Measurements from ENCODE around the gene CACNA1C.
"Not testable (repeated sequence)": the region's sequence is repeated elsewhere in the genome, so short reads cannot be mapped to it uniquely, and the experiment has no call there.

The CACNA1C gene

DNA sequence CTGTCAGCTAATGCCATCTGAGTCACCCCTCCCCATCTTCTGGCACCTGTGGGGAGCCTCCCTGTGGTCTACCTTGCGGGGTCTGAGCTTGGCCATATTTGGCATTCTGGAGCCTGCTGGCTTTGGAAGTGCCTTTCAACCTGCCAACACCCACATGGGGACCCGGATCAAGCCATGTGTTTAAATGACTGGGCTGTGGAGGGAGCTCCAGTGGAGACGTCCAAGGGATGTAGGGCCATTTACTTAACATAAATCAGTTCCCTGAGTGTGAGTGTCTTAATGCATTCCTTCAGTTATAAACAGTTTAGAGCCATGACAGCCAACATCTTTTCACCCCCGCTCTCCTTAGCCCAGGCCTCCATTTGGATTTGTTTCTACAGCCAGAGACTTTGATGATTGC lies 22.0 kb downstream of the CACNA1C start:
- no peak for DNase-seq (ENCODE audit: low read depth in 3 of 3)

DNA sequence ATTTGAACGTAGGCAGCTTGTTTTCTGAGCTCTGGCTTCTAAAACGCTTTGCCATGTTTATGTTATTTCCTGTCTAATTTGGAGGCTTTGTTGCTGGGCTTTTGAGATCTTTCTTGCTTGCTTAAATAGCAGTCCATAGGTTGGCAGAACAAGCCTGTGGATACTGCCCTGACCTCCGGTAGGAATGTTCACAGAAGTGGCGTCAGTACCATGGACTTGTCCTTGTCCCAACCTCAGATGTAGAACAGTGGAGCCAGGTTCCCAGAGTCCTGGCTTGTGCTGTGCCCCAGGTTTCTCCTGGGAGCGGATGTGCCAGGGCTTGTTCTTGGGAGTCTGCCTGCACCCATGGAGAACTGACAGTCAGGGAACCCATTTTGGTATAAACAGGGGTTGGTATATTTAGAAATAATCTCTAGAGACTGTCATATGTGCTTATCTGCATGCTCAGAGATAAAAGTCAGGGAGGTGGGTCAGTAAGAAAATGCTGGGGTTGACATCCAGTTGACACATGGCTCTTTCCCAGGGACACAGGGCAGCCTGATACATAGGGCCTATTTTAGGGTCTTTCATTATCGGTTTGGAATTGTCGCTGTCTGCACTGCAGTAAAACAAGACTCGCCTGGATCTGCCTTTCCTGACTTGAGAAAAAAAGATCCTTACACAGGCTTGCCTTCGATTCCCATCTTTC lies 22.9 kb downstream of the CACNA1C start:
- no peak for DNase-seq (ENCODE audit: low read depth in 3 of 3)

DNA sequence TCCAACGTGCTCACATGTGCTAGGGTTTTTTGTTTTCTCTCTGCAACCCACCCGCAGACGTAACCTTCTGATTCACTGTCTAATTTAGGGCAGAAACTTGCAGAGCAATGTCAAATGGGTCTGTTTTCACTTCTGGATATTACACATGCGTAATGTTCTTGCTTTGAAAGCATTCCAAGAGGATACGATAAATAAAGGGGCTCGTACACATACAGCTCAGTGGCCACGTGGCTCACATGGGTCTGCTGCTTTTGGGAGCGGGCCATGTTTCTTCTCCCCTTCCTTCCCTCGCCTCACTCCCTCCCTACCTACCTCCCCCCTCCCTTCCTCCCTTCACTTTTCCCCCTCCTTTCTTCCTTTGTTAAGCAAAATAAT lies 23.4 kb downstream of the CACNA1C start:
- no peak for DNase-seq (ENCODE audit: low read depth in 3 of 3)

DNA sequence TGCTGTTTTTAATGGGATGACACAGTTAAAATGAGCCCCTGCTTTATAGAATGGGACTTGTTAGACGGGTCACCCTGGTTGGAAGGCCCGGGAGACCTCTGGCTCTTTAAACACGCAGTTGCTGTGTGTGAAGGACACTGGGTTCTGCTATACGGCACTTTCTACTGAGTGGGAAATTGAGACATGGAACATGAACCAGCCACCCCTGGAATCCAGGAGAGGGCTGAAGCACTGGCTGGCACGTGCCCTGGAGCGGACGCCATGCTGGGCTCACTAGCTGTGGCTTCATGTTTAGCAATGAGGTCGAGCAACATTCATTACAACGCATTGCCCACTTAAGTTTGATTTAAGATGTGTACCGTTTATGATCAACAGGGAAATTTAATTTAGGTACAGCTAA lies 23.9 kb downstream of the CACNA1C start:
- no peak for DNase-seq (ENCODE audit: low read depth in 3 of 3)

DNA sequence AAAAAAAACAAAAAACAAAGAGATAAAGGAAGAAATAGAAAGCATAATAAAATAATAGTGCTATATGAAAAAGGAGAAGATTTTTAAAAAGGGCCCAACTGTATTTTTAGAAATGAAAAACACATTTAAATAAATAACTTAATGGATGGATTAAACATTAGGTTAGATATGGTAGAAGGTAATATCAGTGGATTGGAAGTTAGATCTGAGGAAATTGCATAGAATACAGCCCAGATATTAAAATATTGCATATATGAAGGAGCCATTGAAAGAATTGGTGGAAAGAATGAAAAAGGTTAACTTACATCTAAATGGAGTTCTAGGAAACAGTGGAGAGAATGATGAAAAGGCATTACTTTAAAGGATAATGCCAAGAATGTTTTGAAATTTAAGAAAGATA lies 27.8 kb downstream of the CACNA1C start:
- no peak for DNase-seq (ENCODE audit: low read depth in 3 of 3)

DNA sequence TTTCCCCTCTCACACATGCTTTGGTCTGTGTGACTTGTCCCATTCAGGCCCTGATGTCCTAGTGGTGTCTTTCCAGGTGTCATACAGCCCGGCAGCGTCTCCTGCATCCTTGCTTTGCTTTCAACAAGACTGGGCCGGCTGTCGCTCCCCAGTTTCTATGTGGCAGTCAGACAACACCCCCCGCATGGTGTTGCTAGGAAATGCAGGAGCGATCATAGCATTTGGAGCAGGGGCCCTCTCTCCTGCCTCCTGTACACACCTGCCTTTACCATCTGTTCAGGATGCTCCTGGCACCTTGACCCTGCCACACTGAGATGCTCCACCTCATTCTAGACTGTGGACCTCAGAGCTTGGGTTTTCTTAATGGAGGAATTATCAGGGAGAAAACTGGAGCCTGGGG lies 29.5 kb downstream of the CACNA1C start:
- DNase-seq (ENCODE audit: low read depth in 3 of 3), result no peak

DNA sequence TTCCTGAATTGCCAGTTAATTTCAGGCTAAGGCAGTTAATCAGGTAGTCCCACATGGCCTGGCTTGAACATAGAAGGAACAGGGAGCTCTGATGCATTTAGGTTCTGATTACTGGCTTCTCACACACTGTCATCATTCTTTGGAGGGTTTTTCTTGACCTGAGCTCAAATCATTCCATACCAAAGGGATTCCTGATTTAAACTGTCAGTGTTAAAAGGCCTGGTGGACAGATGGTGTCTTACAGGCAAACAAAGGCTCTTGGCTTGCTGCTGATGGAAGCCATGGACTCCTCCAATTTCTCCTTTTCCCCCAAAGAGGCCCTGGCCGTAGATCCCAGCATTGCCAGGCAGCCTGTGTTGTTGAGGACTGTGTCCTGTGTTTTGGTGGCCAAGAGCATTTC lies 30.2 kb downstream of the CACNA1C start:
- DNase-seq (ENCODE audit: low read depth in 3 of 3), result no peak

DNA sequence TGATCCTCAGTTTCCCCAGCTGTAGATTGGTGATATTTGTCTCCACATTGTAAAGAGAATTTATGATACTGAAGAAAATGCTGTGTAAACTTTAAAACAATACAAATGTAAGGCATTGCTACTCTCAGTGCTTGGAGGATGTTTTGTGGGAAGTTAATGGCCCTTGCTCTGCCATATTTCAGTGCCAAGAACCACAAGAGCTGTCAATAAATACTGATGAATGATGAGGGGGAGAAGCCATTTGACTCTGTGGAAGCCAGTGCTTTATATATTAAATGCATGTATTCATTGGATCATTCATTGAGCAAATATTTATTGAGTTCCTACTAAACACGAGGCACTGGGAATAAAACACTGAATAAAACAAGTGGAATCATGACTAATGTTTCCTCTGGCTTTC lies 30.8 kb downstream of the CACNA1C start:
- no peak for DNase-seq (ENCODE audit: low read depth in 3 of 3)

DNA sequence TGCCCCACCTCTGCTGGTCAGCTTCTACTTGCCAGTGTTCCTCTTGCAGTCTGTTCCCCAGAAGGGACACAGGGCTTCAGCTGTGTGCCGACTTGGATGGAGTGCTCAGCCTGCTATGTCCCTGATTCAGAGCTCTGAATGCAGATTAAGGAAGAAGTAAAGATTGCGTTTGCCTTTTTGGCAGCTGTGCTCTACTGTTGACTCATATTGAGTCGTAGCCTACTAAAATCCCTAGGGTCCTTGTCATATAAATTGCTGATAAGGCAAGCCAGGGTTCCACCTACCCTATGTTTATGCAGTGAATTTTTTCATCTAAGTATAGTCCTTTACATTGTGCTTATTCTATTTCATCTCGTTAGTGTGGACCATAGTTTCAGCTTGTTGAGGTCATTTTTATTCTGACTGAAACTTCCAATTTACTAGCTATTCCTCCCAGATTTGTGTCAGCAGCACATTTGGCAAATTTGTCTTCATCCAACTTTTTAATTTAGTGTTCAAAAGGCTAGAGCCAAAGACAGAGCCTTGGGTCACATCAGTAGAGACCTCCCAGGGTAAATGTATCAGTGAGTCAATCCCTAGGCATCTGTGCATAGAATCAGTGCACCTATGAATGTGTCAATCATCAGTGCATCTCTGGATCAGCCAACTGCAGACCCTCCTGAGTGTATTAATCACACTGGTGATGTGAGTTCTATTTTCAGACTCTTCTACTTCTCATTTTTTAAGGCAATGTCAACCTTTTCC lies 31.9 kb downstream of the CACNA1C start:
- DNase-seq (ENCODE audit: low read depth in 3 of 3), result no peak

DNA sequence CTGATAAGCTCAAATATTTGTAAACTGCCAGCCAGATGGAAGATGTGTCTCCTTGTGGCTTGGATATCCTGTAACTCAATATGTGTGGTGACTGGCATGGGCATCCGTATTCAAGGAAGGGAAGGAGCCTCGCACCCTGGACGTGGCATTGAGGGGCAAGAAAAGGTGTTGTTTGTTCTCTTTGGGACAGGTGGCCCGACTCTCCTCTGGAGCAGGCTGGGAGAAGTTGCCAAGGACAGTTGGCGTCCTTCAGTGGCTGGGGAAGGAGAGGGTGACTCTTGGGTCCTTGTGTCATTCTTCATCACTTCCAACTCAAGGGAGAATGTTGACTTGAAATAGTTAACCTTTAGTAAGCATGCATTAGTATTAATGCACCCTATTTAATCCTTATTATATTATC lies 39.6 kb downstream of the CACNA1C start:
- DNase-seq (ENCODE audit: low read depth in 3 of 3), result no peak

DNA sequence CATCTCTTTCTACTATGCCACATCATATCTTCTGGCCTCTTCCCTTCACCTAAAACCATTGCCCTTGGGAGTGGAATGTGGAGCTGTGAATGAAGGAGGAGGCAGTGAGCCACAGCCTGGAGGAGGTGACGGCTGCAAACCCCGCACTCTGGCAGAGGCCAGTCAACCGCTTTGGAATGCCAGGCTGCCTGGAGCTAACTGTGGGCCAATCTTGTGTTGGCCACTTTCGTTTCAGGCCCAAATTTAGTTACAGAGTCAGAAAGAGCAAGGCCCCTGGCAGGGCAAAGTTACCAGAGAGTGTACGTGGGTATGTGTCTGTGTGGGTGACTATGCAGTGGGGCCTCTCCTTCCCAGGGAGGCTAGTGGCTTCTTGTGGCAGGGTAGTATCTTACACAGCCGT lies 40.1 kb downstream of the CACNA1C start:
- no peak for DNase-seq (ENCODE audit: low read depth in 3 of 3)

DNA sequence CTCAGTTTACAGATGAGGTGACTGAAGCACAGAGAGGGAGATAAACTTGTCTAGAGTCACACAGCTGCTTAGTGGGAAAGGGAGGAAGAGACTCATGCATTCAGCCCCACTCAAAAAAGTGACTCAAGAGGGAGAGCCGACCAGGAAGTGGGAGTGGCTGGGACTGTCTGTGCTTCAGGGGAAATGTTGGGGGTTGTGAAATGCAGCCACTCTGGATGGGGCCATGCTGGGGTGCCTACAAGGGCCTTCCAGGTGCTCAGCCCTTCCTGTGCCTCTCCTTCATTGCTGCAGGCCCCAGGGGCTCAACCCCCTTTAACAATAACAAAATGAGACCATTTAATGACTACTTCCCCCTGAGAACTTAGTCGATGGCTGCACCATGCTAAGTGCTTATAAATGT lies 41.8 kb downstream of the CACNA1C start:
- no peak for DNase-seq (ENCODE audit: low read depth in 3 of 3)

DNA sequence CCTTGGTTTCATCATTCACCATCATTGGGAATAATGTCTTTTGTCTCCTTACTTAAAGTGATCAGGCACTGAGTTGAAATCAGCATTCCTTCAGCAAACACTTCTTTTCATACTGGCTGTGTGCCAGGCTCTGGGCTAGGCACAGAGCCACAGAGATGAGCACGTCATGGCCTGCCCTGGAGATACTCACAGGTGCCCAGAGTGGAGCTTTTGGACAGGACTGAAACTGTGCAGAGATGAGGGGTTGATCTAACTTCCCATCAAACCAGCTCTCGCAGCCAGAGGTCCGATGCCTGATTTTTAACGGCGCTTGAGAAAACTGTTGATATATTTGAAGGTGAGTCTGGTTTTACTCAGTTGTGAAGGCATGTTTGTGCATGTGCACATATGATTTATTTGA lies 43.1 kb downstream of the CACNA1C start:
- no peak for DNase-seq (ENCODE audit: low read depth in 3 of 3)

DNA sequence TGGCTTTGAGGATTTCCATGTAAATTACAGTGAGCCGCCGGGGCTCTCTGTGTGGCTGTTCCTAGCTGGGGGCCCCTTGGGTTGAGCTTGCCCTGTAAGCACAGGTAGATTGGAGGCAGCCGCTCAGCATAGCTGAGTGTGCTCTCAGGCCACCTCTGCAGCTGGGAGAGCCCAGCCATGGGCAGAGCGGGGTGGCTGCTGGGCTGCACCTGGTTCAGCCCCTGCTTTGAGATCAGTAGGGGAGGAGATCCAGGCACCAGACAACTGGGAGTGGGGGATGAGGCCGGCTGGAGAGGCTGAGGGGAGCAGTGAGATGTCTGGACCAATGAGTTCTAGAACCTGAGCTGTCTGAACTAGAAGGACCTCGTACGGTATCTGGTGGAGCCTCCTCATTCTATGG lies 44.8 kb downstream of the CACNA1C start:
- no peak for DNase-seq (ENCODE audit: low read depth in 3 of 3)

DNA sequence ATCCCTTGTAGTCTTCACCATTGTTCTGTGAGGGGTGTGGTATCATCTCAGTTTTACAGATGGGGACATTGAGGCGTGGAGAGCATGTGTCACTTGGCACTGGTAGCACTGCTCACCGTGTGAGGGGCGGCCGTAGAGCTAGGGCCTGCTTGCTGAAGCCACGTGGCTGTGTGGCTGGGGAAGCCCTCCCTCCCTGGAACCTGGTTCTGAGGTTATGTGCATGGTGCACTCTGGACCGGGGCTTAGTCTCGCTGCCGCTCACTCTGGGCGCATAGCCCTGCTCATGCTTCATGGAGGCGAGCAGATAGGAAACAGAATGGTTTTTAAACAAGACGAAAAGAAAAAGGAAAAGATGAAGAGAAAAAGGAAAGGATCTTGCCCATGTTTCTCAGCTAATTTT lies 46.1 kb downstream of the CACNA1C start:
- DNase-seq (ENCODE audit: low read depth in 3 of 3), result no peak

DNA sequence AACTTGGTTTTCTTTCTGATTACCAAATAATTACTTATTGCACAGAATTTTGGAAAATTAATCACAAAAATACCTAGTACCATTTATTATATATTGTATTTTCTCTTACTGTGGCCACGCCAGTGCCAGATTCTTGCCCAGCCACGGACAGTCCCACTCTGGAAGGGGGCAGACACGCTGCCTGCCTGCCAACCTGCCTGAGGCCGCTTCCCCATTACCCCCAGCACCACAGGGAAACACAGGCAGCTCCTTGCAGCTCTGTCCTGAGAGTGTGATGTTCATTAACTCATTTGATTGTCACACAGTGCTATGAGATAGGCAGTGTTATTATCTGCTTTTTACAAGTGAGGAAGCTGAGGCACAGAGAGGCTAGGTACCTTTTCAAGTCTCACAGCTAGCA lies 46.8 kb downstream of the CACNA1C start:
- DNase-seq (ENCODE audit: low read depth in 3 of 3), result no peak

DNA sequence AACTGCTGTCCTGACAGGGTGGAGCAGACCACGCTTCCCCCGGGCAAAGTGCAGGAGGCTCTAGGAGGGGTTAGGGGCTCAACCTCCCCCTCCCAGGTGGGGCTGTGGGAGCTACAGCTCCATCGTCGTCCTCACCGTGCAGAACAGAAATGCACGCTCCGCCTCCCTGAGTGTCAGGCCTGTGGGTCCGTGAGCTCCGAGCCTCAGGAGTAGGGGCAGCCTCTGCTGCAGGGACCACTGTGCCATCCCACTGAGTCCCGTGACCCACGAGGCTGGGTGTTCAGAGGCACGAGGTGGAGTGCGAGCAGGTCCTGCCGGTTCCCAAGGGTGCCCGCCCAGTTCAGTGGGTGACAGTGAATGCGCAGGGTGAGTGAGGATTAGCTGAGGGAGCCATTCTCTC lies 48.6 kb downstream of the CACNA1C start:
- DNase-seq (ENCODE audit: low read depth in 3 of 3), result no peak

DNA sequence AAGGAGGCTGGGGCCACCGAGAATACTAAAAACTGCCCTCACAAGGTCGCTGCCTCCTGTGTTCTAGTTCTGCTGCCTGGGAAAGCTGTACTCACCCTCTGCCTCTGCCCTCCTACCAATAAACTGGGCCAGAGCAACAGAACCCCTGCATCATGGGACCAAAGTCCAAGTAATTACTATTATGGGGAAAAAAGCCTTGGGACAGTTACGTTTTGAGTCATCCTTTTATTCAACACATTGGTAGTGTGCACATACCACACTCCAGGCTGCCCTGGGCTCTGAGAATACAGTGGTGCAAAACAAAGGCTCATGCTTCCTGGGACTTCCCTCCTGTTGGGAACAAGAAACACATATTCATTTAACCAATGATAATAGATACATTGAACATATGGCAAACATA lies 49.0 kb downstream of the CACNA1C start:
- DNase-seq (ENCODE audit: low read depth in 3 of 3), result no peak

DNA sequence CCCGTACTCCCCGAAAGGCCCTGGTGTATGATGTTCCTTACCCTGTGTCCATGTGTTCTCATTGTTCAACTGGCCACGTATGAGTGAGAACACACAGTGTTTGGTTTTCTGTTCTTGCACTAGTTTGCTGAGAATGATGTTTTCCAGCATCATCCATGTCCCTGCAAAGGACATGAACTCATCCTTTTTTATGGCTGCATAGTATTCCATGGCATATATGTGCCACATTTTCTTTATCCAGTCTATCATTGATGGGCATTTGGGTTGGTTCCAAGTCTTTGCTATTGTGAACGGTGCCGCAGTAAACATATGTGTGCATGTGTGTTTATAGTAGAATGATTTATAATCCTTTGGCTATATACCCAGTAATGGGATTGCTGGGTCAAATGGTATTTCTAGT lies 49.9 kb downstream of the CACNA1C start:
- not testable (repeated sequence) for DNase-seq (ENCODE audit: low read depth in 3 of 3)

DNA sequence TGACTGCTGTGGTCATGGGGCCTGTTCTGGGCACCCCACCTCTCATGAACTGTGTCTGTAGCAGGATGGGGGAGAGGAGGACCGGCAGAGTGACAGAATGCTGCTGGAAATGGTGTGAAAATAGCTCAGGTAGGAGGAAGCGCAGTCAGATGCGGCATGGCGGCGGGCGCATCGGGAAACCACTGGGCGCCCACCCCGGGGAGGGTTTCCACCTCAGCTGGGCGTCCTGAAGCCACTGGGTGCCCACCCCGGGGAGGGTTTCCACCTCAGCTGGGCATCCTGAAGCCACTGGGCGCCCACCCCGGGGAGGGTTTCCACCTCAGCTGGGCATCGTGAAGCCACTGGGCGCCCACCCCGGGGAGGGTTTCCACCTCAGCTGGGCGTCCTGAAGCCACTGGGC lies 52.6 kb downstream of the CACNA1C start:
- not testable (repeated sequence) for DNase-seq (ENCODE audit: low read depth in 3 of 3)

DNA sequence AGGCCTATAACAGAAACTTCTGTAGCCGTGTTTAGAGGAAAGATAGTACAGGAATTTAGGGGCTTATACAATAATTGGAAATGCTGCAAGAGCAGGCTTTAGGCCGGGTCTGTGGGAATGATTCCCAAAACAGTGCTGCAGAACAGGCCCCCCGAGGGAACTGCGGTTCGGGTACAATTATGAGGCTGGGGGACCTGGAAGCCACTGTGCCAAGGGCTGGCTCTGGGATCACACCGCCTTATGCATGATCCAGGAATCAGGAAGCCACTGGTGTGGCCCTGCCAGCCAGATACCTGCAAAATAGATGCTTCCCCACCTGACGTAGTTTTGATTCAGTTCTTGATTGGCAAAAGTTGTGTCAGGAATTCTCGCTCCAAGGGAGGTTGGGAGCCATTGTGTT lies 55.4 kb downstream of the CACNA1C start:
- DNase-seq (ENCODE audit: low read depth in 3 of 3), result no peak

DNA sequence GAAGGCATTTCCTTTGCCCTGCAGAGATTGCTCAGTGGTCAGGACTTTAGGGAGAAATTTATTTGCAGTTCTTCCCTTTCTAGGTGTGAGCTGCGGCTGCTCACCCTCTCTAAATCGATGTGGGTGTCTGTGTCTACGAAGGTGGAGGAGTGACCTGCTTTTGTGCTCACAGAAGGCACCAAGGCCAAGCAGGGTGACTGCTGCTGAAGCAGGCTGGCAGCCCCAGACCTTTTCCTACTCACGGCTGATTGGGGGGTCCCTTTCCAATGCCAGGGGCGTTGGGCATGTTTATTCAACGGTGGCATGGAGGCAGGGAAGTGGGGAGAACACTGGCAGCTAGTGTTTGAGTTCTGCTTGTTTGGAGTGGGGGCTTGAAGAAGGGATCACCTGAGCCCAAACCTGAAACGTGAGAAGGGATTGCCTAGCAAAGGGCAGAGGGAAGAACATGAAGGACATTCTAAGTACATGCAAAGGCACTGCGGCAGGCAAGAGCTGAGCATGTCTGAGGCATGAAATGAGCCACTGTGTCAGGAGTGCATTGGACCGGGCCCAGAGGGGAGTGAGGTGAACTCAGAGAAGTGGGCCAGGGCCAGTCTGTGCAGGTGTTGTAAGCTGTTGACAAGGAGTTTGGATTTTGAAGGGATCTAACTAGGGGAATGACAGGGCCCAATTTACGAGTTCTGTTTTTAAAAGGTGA lies 56.3 kb downstream of the CACNA1C start:
- no peak for DNase-seq (ENCODE audit: low read depth in 3 of 3)

DNA sequence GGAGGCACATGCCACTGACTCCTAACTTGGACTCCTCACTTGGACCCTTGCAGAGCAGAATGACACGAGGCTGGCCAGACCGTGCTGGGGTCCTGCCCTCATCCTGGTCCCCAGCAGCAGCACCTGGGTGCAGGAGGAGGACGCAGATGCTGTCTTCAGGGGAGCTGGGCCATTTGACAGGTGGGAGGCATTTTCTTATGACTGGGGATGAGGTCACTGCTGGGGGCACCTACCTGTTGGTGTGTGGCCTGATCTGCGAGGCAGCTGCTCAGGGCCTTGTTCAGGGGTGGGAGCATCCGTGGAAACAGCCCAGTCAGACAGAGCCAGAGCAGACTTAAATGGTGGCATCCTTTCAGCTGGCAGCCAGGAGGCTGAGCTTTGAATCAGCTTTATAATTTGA lies 57.3 kb downstream of the CACNA1C start:
- DNase-seq (ENCODE audit: low read depth in 3 of 3), result no peak
